ENCODE results near the gene P4HA3. TPM values are rescaled to one million over a fixed set of nuclear protein-coding genes. Genes with fewer than 3 reads are reported as not detected.
A peak's percentile ranks its signal among the peaks of the same experiment; 100 is the strongest.

The P4HA3 gene
- total RNA-seq, 1 experiment from 2014 or later: 0.13 TPM

GRCh38 chr11:74233683-74234082 lies 77.8 kb downstream of the P4HA3 start (continued):
- no peak for TF ChIP-seq JUN (CRISPR knock-in tag; IDR thresholded peaks at IDR 0.05)
- no peak for TF ChIP-seq CBFB (CRISPR knock-in tag; IDR thresholded peaks at IDR 0.05; ENCODE audit: low read depth)
- TF ChIP-seq MAX (CRISPR knock-in tag; IDR thresholded peaks at IDR 0.05): no peak
- TF ChIP-seq ATF6 (CRISPR knock-in tag; IDR thresholded peaks at IDR 0.05): no peak
- no peak for TF ChIP-seq E2F4 (CRISPR knock-in tag; IDR thresholded peaks at IDR 0.05; ENCODE audit: borderline replicate concordance, low read depth)
- TF ChIP-seq SP1 (CRISPR knock-in tag; conservative IDR thresholded peaks at IDR 0.05): no peak
- TF ChIP-seq ZNF416 (CRISPR knock-in tag; IDR thresholded peaks at IDR 0.05): no peak
- TF ChIP-seq NFYB (CRISPR knock-in tag; conservative IDR thresholded peaks at IDR 0.05; ENCODE audit: low read depth): no peak

- ATAC-seq (no peak), DNase-seq (ENCODE audit: low spot score) (no peak)
- TF ChIP-seq MYBL2 (CRISPR knock-in tag; IDR thresholded peaks at IDR 0.05): no peak
- no peak for TF ChIP-seq JUN (CRISPR knock-in tag; IDR thresholded peaks at IDR 0.05)
- no peak for TF ChIP-seq ZNF232 (CRISPR knock-in tag; IDR thresholded peaks at IDR 0.05)
- TF ChIP-seq OVOL2 (CRISPR knock-in tag; IDR thresholded peaks at IDR 0.05; ENCODE audit: borderline replicate concordance): no peak
- Mint-ChIP-seq H3K4me1 (peaks cover 3% of the 10 kb centered on the region), H3K4me3 (no peak overlapping the region), H3K27me3 (ENCODE audit: low read depth) (no peaks in the 10 kb centered on the region), H3K9me3 (no peaks in the 10 kb centered on the region), H3K36me3 (peaks cover 13% of the 10 kb centered on the region; the same call in 1 of the 2 replicates), H3K27ac (no peak overlapping the region)
- ChIA-PET POLR2A (interaction anchor here (0.7 kb wide), 2 partner anchors 220 to 488 kb away, joined by 3 to 4 read pairs; no protein-coding TSS in a partner anchor), CTCF (interaction anchor here (0.7 kb wide), 1 partner anchor 221 kb away, joined by 3 read pairs; no protein-coding TSS in a partner anchor)
Measured at GRCh38 chr11:74232311-74232950, 79.0 kb downstream of the P4HA3 start.

GRCh38 chr11:74226907-74227306 lies 84.5 kb downstream of the P4HA3 start:
- TF ChIP-seq ESRRA (CRISPR knock-in tag; IDR thresholded peaks at IDR 0.05; ENCODE audit: borderline replicate concordance): no peak
- TF ChIP-seq MAX (CRISPR knock-in tag; IDR thresholded peaks at IDR 0.05): no peak
- TF ChIP-seq ATF2 (CRISPR knock-in tag; IDR thresholded peaks at IDR 0.05; ENCODE audit: borderline replicate concordance, low read depth): no peak
- TF ChIP-seq JUN (CRISPR knock-in tag; IDR thresholded peaks at IDR 0.05): no peak
- TF ChIP-seq ELF4 (CRISPR knock-in tag; IDR thresholded peaks at IDR 0.05; ENCODE audit: low read depth): no peak
- TF ChIP-seq ZNF425 (CRISPR knock-in tag; conservative IDR thresholded peaks at IDR 0.05): no peak
- no peak for TF ChIP-seq NR1H2 (CRISPR knock-in tag; IDR thresholded peaks at IDR 0.05)
- no peak for TF ChIP-seq RELA (CRISPR knock-in tag; IDR thresholded peaks at IDR 0.05; ENCODE audit: borderline replicate concordance)
- no peak for TF ChIP-seq AFF4 (CRISPR knock-in tag; IDR thresholded peaks at IDR 0.05; ENCODE audit: borderline replicate concordance)
- TF ChIP-seq SMAD3 (CRISPR knock-in tag; IDR thresholded peaks at IDR 0.05; ENCODE audit: borderline replicate concordance): no peak
- TF ChIP-seq TEAD1 (CRISPR knock-in tag; IDR thresholded peaks at IDR 0.05): no peak
- no peak for TF ChIP-seq KAT7 (CRISPR knock-in tag; IDR thresholded peaks at IDR 0.05; ENCODE audit: borderline replicate concordance)
- Mint-ChIP-seq H3K9me3 (peaks cover 4% of the 10 kb centered on the region; the same call in 1 of the 2 replicates), H3K4me1 (peaks cover 11% of the 10 kb centered on the region), H3K4me3 (no peak overlapping the region), H3K27me3 (ENCODE audit: low read depth) (no peaks in the 10 kb centered on the region), H3K27ac (no peak overlapping the region), H3K36me3 (peaks cover 23% of the 10 kb centered on the region)
- peak; percentile 71 for ATAC-seq
- no peak for DNase-seq (ENCODE audit: low spot score)
- CTCF ChIA-PET: no interaction called here
- POLR2A ChIA-PET: no interaction called here
